Measurements from ENCODE around the gene AQP4. TPM values are rescaled to one million over a fixed set of nuclear protein-coding genes. Genes with fewer than 3 reads are reported as not detected.

AQP4 gene
- polyA plus RNA-seq, 1 experiment: not detected

- ChIA-PET POLR2A (no interaction called here), CTCF (no interaction called here)
- H3K4me3 ChIP-seq (ENCODE audit: low read depth, low read length): no peak overlapping the region
- H3K27me3 ChIP-seq (ENCODE audit: control insufficient read depth, insufficient read depth, low read length): no peaks in the 10 kb centered on the region
- no peak for DNase-seq (ENCODE audit: low read depth)
- TF ChIP-seq CTCF (IDR thresholded peaks at IDR 0.05; ENCODE audit: insufficient read depth, low read depth, low read length): no peak
- H3K36me3 ChIP-seq (ENCODE audit: control insufficient read depth, insufficient read depth, low read length): no peaks in the 10 kb centered on the region
Observed at GRCh38 chr18:26874283-26874682, 8.8 kb upstream of the AQP4 start.

- no peaks in the 10 kb centered on the region for H3K27me3 ChIP-seq (ENCODE audit: control insufficient read depth, insufficient read depth, low read length)
- ChIA-PET POLR2A (no interaction called here), CTCF (interaction anchor here (1.0 kb wide), 1 partner anchor 9 kb away, joined by 3 read pairs; no protein-coding TSS in a partner anchor)
- H3K4me3 ChIP-seq (ENCODE audit: low read depth, low read length): no peak overlapping the region
- no peaks in the 10 kb centered on the region for H3K36me3 ChIP-seq (ENCODE audit: control insufficient read depth, insufficient read depth, low read length)
- no peak for TF ChIP-seq CTCF (IDR thresholded peaks at IDR 0.05; ENCODE audit: insufficient read depth, low read depth, low read length)
- DNase-seq (ENCODE audit: low read depth): no peak
Observed at GRCh38 chr18:26869640-26870039, 4.1 kb upstream of the AQP4 start.

GRCh38 chr18:26868968-26869586 is 3.6 kb upstream of the AQP4 start:
- POLR2A ChIA-PET: no interaction called here
- CTCF ChIA-PET: interaction anchor here (1.0 kb wide), 1 partner anchor 9 kb away, joined by 3 read pairs; no protein-coding TSS in a partner anchor

GRCh38 chr18:26867471-26867870 is 2.0 kb upstream of the AQP4 start:
- ChIA-PET POLR2A (no interaction called here), CTCF (interaction anchor here (0.8 kb wide), 1 partner anchor 29 kb away, joined by 3 read pairs; no protein-coding TSS in a partner anchor)

More at GRCh38 chr18:26868968-26869586, 3.6 kb upstream of the AQP4 start:
- TF ChIP-seq CTCF (IDR thresholded peaks at IDR 0.05; ENCODE audit: insufficient read depth, low read depth, low read length): no peak
- Histone ChIP-seq H3K4me3 (ENCODE audit: low read depth, low read length) (no peak overlapping the region), H3K36me3 (ENCODE audit: control insufficient read depth, insufficient read depth, low read length) (no peaks in the 10 kb centered on the region), H3K27me3 (ENCODE audit: control insufficient read depth, insufficient read depth, low read length) (0 out of 2 replicates have a peak, but pooled peaks cover 1% of the 10 kb centered on the region)
- no peak for DNase-seq (ENCODE audit: low read depth)

GRCh38 chr18:26864658-26865057 is 849 bp downstream of the AQP4 start:
- ChIA-PET CTCF (no interaction called here), POLR2A (no interaction called here)
- Histone ChIP-seq H3K27me3 (ENCODE audit: control insufficient read depth, insufficient read depth, low read length) (peaks cover 4% of the 10 kb centered on the region; the same call in 1 of the 2 replicates), H3K4me3 (ENCODE audit: low read depth, low read length) (no peak overlapping the region), H3K36me3 (ENCODE audit: control insufficient read depth, insufficient read depth, low read length) (no peaks in the 10 kb centered on the region)
- no peak for DNase-seq (ENCODE audit: low read depth)
- no peak for TF ChIP-seq CTCF (IDR thresholded peaks at IDR 0.05; ENCODE audit: insufficient read depth, low read depth, low read length)

More at GRCh38 chr18:26867471-26867870, 2.0 kb upstream of the AQP4 start:
- H3K4me3 ChIP-seq (ENCODE audit: low read depth, low read length): no peak overlapping the region
- no peak for DNase-seq (ENCODE audit: low read depth)
- no peaks in the 10 kb centered on the region for H3K36me3 ChIP-seq (ENCODE audit: control insufficient read depth, insufficient read depth, low read length)
- no peak for TF ChIP-seq CTCF (IDR thresholded peaks at IDR 0.05; ENCODE audit: insufficient read depth, low read depth, low read length)
- H3K27me3 ChIP-seq (ENCODE audit: control insufficient read depth, insufficient read depth, low read length): peaks cover 4% of the 10 kb centered on the region; the same call in 1 of the 2 replicates
